ENCODE data around the gene ITPKB.
A peak's percentile ranks its signal among the peaks of the same experiment; 100 is the strongest.

Gene ITPKB

GRCh38 chr1:226608699-226609505 lies 130.2 kb downstream of the ITPKB start:
- 54% methylated on average over 18 of the region's 18 CpGs for WGBS
- no peaks in the 10 kb centered on the region for H3K27me3 ChIP-seq (ENCODE audit: insufficient read depth, low read length)
- H3K4me3 ChIP-seq (ENCODE audit: low read length) = no peak overlapping the region
- no peak overlapping the region for H3K9ac ChIP-seq (ENCODE audit: low read depth, low read length)
- no peaks in the 10 kb centered on the region for H3K9me3 ChIP-seq (ENCODE audit: insufficient read depth, low read depth, low read length)
- H3K36me3 ChIP-seq (ENCODE audit: insufficient read depth, low read length) = no peaks in the 10 kb centered on the region
- H3K27ac ChIP-seq (ENCODE audit: low read depth, low read length) = no peak overlapping the region
- H3K4me1 ChIP-seq (ENCODE audit: insufficient read depth, low read length) = peaks cover 21% of the 10 kb centered on the region; the same call in 1 of the 2 replicates

- Histone ChIP-seq H3K4me3 (ENCODE audit: low read length) (no peak overlapping the region), H3K9ac (ENCODE audit: low read depth, low read length) (no peak overlapping the region), H3K4me1 (ENCODE audit: insufficient read depth, low read length) (peaks cover 21% of the 10 kb centered on the region; the same call in 1 of the 2 replicates), H3K9me3 (ENCODE audit: insufficient read depth, low read depth, low read length) (no peaks in the 10 kb centered on the region), H3K27me3 (ENCODE audit: insufficient read depth, low read length) (no peaks in the 10 kb centered on the region), H3K27ac (ENCODE audit: low read depth, low read length) (no peak overlapping the region), H3K36me3 (ENCODE audit: insufficient read depth, low read length) (no peaks in the 10 kb centered on the region)
- WGBS = 89% methylated on average over 1 of the region's 1 CpG
Observed at GRCh38 chr1:226607821-226608220, 131.3 kb downstream of the ITPKB start.

- Histone ChIP-seq H3K27me3 (ENCODE audit: insufficient read depth, low read length) (no peaks in the 10 kb centered on the region), H3K9me3 (ENCODE audit: insufficient read depth, low read depth, low read length) (no peaks in the 10 kb centered on the region), H3K27ac (ENCODE audit: low read depth, low read length) (no peak overlapping the region), H3K4me1 (ENCODE audit: insufficient read depth, low read length) (peaks cover 21% of the 10 kb centered on the region; the same call in 1 of the 2 replicates), H3K36me3 (ENCODE audit: insufficient read depth, low read length) (no peaks in the 10 kb centered on the region), H3K9ac (ENCODE audit: low read depth, low read length) (no peak overlapping the region), H3K4me3 (ENCODE audit: low read length) (no peak overlapping the region)
- 93% methylated on average over 12 of the region's 12 CpGs for WGBS
Observed at GRCh38 chr1:226607268-226607660, 131.8 kb downstream of the ITPKB start.

- H3K9me3 ChIP-seq (ENCODE audit: insufficient read depth, low read depth, low read length) = no peaks in the 10 kb centered on the region
- 61% methylated on average over 11 of the region's 11 CpGs for WGBS
- H3K27ac ChIP-seq (ENCODE audit: low read depth, low read length) = no peak overlapping the region; the same call in 1 of the 2 replicates
- H3K36me3 ChIP-seq (ENCODE audit: insufficient read depth, low read length) = no peaks in the 10 kb centered on the region
- peaks cover 21% of the 10 kb centered on the region; the same call in 1 of the 2 replicates for H3K4me1 ChIP-seq (ENCODE audit: insufficient read depth, low read length)
- H3K4me3 ChIP-seq (ENCODE audit: low read length) = no peak overlapping the region
- H3K9ac ChIP-seq (ENCODE audit: low read depth, low read length) = no peak overlapping the region
- H3K27me3 ChIP-seq (ENCODE audit: insufficient read depth, low read length) = no peaks in the 10 kb centered on the region
Observed at GRCh38 chr1:226606311-226607267, 132.5 kb downstream of the ITPKB start.

GRCh38 chr1:226605318-226605950 lies 133.6 kb downstream of the ITPKB start:
- Histone ChIP-seq H3K27ac (ENCODE audit: low read depth, low read length) (no peak overlapping the region), H3K4me1 (ENCODE audit: insufficient read depth, low read length) (peaks cover 21% of the 10 kb centered on the region; the same call in 1 of the 2 replicates), H3K36me3 (ENCODE audit: insufficient read depth, low read length) (no peaks in the 10 kb centered on the region), H3K4me3 (ENCODE audit: low read length) (no peak overlapping the region), H3K27me3 (ENCODE audit: insufficient read depth, low read length) (no peaks in the 10 kb centered on the region), H3K9ac (ENCODE audit: low read depth, low read length) (no peak overlapping the region), H3K9me3 (ENCODE audit: insufficient read depth, low read depth, low read length) (no peaks in the 10 kb centered on the region)
- 86% methylated on average over 9 of the region's 9 CpGs for WGBS

- Histone ChIP-seq H3K9ac (ENCODE audit: low read depth, low read length) (no peak overlapping the region), H3K27me3 (ENCODE audit: insufficient read depth, low read length) (no peaks in the 10 kb centered on the region), H3K4me1 (ENCODE audit: insufficient read depth, low read length) (peaks cover 21% of the 10 kb centered on the region; the same call in 1 of the 2 replicates), H3K27ac (ENCODE audit: low read depth, low read length) (0 out of 2 replicates have a peak overlapping the region, but pooled peaks have one; percentile 15), H3K9me3 (ENCODE audit: insufficient read depth, low read depth, low read length) (no peaks in the 10 kb centered on the region), H3K36me3 (ENCODE audit: insufficient read depth, low read length) (no peaks in the 10 kb centered on the region), H3K4me3 (ENCODE audit: low read length) (no peak overlapping the region)
- 66% methylated on average over 9 of the region's 9 CpGs for WGBS
Observed at GRCh38 chr1:226604560-226605317, 134.3 kb downstream of the ITPKB start.

- Histone ChIP-seq H3K36me3 (ENCODE audit: insufficient read depth, low read length) (no peaks in the 10 kb centered on the region), H3K9me3 (ENCODE audit: insufficient read depth, low read depth, low read length) (no peaks in the 10 kb centered on the region), H3K4me1 (ENCODE audit: insufficient read depth, low read length) (peaks cover 21% of the 10 kb centered on the region; the same call in 1 of the 2 replicates), H3K9ac (ENCODE audit: low read depth, low read length) (no peak overlapping the region), H3K4me3 (ENCODE audit: low read length) (no peak overlapping the region), H3K27ac (ENCODE audit: low read depth, low read length) (0 out of 2 replicates have a peak overlapping the region, but pooled peaks have one; percentile 15), H3K27me3 (ENCODE audit: insufficient read depth, low read length) (no peaks in the 10 kb centered on the region)
- WGBS = 72% methylated on average over 19 of the region's 19 CpGs
Observed at GRCh38 chr1:226603858-226604559, 135.1 kb downstream of the ITPKB start.

GRCh38 chr1:226603022-226603857 lies 135.8 kb downstream of the ITPKB start:
- Histone ChIP-seq H3K4me3 (ENCODE audit: low read length) (no peak overlapping the region), H3K9me3 (ENCODE audit: insufficient read depth, low read depth, low read length) (no peaks in the 10 kb centered on the region), H3K27ac (ENCODE audit: low read depth, low read length) (no peak overlapping the region), H3K27me3 (ENCODE audit: insufficient read depth, low read length) (no peaks in the 10 kb centered on the region), H3K4me1 (ENCODE audit: insufficient read depth, low read length) (peaks cover 18% of the 10 kb centered on the region; the same call in 1 of the 2 replicates), H3K9ac (ENCODE audit: low read depth, low read length) (no peak overlapping the region), H3K36me3 (ENCODE audit: insufficient read depth, low read length) (no peaks in the 10 kb centered on the region)
- WGBS = 89% methylated on average over 8 of the region's 8 CpGs

GRCh38 chr1:226602186-226603021 lies 136.7 kb downstream of the ITPKB start:
- Histone ChIP-seq H3K4me3 (ENCODE audit: low read length) (no peak overlapping the region), H3K36me3 (ENCODE audit: insufficient read depth, low read length) (no peaks in the 10 kb centered on the region), H3K4me1 (ENCODE audit: insufficient read depth, low read length) (peaks cover 17% of the 10 kb centered on the region; the same call in 1 of the 2 replicates), H3K9ac (ENCODE audit: low read depth, low read length) (no peak overlapping the region), H3K27ac (ENCODE audit: low read depth, low read length) (no peak overlapping the region), H3K27me3 (ENCODE audit: insufficient read depth, low read length) (no peaks in the 10 kb centered on the region), H3K9me3 (ENCODE audit: insufficient read depth, low read depth, low read length) (no peaks in the 10 kb centered on the region)
- WGBS = 93% methylated on average over 24 of the region's 24 CpGs
